Parathyroid adenoma (tissue), 2 donors: ENCODE results near the gene RAPGEF6.

Experiments used
- H2AFZ ChIP-seq: fragments of 300-600 bp; sonication (generic); one replicate; pipeline ENCODE4 v1.7.0; 2017; ENCODE audit warnings: antibody characterized with exemption, mild to moderate bottlenecking
- H3K27ac ChIP-seq: fragments of 300-600 bp; sonication (generic); one replicate; pipeline ENCODE4 v1.7.0; 2017
- H3K27me3 ChIP-seq: fragments of 300-600 bp; sonication (generic); one replicate; pipeline ENCODE4 v1.7.0; 2017; ENCODE audit warnings: low read length; ENCODE audit not compliant: control insufficient read depth, insufficient read depth
- H3K36me3 ChIP-seq: fragments of 300-600 bp; sonication (generic); one replicate; pipeline ENCODE4 v1.7.0; 2017; ENCODE audit warnings: low read length; ENCODE audit not compliant: control insufficient read depth, insufficient read depth
- H3K4me1 ChIP-seq: fragments of 300-600 bp; sonication (generic); one replicate; pipeline ENCODE4 v1.7.0; 2017; ENCODE audit warnings: control low read depth
- H3K4me2 ChIP-seq: fragments of 300-600 bp; sonication (generic); one replicate; pipeline ENCODE4 v1.7.0; 2017; ENCODE audit warnings: low read length
- H3K4me3 ChIP-seq: fragments of 300-600 bp; sonication (generic); one replicate; pipeline ENCODE4 v1.7.0; 2017; ENCODE audit warnings: low read depth, low read length
- H3K79me2 ChIP-seq: fragments of 300-600 bp; sonication (generic); one replicate; pipeline ENCODE4 v1.7.0; 2017; ENCODE audit warnings: control low read depth
- H3K9ac ChIP-seq: fragments of 300-600 bp; sonication (generic); one replicate; pipeline ENCODE4 v1.7.0; 2017; ENCODE audit warnings: mild to moderate bottlenecking
- H3K9me3 ChIP-seq: fragments of 300-600 bp; sonication (generic); one replicate; pipeline ENCODE4 v1.7.0; 2017; ENCODE audit warnings: low read length; ENCODE audit not compliant: control insufficient read depth
- CTCF ChIP-seq: fragments of 300-600 bp; sonication (generic); IDR thresholded peaks from one replicate; pipeline ENCODE4 v1.7.0; 2017; ENCODE audit warnings: antibody characterized with exemption, mild to moderate bottlenecking
- donor health status: primary hyperparathyroidism.

Gene RAPGEF6

DNA sequence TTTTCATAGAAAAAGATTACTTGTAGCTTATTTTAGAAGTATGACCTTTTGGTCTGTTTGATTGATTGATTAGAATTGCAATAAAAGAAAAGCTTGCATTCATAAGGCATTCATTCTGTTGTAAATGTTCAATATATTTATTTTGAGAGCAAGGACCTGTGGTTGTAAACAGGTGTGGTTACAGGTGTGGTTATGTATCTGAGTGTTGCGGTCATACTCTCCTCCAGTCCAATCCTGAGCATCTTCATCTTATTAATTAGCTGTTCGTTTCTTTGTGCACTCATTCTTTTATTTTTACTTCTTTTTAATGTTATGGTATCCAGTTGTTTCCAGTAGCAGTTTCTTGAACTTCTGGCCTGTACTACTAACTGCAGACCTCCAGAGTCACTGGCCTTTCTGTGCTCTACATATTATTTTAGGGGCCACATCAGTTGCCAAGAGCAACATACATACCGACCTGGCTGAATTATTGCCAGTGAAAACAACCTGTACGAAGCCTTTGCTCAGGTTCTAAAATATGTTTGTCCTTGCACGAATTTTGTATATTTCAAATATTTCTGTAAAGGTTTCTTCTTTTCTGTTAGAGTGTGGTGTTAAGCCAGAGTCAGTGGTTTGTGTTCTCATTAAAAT is 242.4 kb downstream of the RAPGEF6 start:
- H3K4me1 ChIP-seq, result peaks cover 25% of the 10 kb centered on the region
- no peaks in the 10 kb centered on the region for H3K36me3 ChIP-seq
- H3K79me2 ChIP-seq, result no peaks in the 10 kb centered on the region
- no peak for TF ChIP-seq CTCF
- no peak overlapping the region for H3K4me2 ChIP-seq
- no peak overlapping the region for H3K9ac ChIP-seq
- no peak overlapping the region for H2AFZ ChIP-seq
- no peaks in the 10 kb centered on the region for H3K27me3 ChIP-seq
- H3K4me3 ChIP-seq, result no peak overlapping the region
- no peak overlapping the region for H3K27ac ChIP-seq
- H3K9me3 ChIP-seq, result no peaks in the 10 kb centered on the region

DNA sequence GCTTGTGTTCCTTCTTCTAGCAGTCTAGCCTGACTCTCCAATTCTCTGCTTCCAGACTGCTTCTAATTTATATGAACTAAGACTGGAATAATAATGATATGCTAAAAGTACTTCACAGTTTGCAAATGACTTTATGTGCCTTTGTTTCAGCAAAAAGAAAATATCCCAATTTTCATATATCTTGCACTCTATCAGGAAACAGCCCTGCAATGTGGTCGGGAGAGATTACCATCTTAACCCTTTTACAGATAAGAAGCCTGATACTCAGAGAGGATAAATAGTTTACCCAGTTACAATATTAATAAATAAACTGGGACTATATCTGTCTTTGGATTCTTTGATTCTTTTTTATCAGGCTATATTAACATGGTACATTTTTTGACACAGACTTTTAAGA is 245.2 kb downstream of the RAPGEF6 start:
- TF ChIP-seq CTCF, result no peak
- H3K27me3 ChIP-seq, result no peaks in the 10 kb centered on the region
- no peak overlapping the region for H3K9ac ChIP-seq
- peaks cover 40% of the 10 kb centered on the region for H3K4me1 ChIP-seq
- H3K4me2 ChIP-seq, result no peak overlapping the region
- no peaks in the 10 kb centered on the region for H3K36me3 ChIP-seq
- no peak overlapping the region for H3K4me3 ChIP-seq
- peak overlapping the region; percentile 17 for H3K27ac ChIP-seq
- H3K9me3 ChIP-seq, result no peaks in the 10 kb centered on the region
- no peaks in the 10 kb centered on the region for H3K79me2 ChIP-seq
- H2AFZ ChIP-seq, result no peak overlapping the region

DNA sequence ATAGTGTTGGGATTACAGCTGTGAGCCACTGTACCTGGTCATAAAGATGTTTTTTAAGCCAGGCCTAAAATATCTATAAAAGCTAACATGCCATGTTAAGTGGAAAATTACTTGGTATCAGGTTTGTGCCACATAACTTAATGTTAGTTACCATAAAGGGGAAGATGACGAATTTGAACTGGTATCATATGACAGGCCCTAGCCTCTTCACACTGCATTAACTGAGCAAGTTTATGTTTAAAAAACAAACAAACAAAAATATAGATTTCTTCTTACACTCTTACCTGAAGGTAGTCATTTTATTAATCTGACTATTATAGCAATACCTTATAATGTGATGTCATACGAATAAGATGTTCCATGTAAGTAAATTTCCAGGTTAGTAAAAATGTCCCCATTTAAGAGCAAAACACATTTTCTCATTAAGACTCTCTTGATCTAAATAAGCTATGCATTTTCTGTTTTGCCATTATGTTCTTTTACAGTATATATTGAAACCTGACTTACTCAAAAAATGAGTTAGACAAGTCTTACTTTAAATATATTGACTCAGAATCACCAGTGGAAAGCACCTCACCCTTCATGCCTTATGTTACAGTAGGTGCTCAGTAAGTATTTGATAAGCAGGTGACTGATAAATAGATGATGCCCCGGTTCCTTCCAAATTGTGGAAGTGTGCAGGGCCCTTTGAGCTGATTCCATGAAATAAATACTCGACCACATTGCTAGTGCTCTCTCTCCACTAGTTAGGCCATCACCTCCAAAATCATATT is 245.7 kb downstream of the RAPGEF6 start:
- Histone ChIP-seq H2AFZ (no peak overlapping the region), H3K27ac (peak overlapping the region; percentile 17), H3K9me3 (no peaks in the 10 kb centered on the region), H3K4me1 (peaks cover 45% of the 10 kb centered on the region), H3K36me3 (no peaks in the 10 kb centered on the region), H3K9ac (no peak overlapping the region), H3K79me2 (no peaks in the 10 kb centered on the region), H3K4me2 (no peak overlapping the region), H3K4me3 (no peak overlapping the region), H3K27me3 (no peaks in the 10 kb centered on the region)
- no peak for TF ChIP-seq CTCF

GRCh38 chr5:131387255-131387654 is 247.8 kb downstream of the RAPGEF6 start:
- H3K9me3 ChIP-seq, result no peaks in the 10 kb centered on the region
- H3K27me3 ChIP-seq, result no peaks in the 10 kb centered on the region
- no peaks in the 10 kb centered on the region for H3K79me2 ChIP-seq
- H2AFZ ChIP-seq, result peak overlapping the region; percentile 8
- no peak overlapping the region for H3K9ac ChIP-seq
- TF ChIP-seq CTCF, result no peak
- H3K27ac ChIP-seq, result peak overlapping the region; percentile 96
- no peaks in the 10 kb centered on the region for H3K36me3 ChIP-seq
- H3K4me2 ChIP-seq, result peak overlapping the region; percentile 53
- no peak overlapping the region for H3K4me3 ChIP-seq
- H3K4me1 ChIP-seq, result peaks cover 51% of the 10 kb centered on the region
